Measurements from ENCODE around the gene CNTNAP2. TPM values are rescaled to one million over a fixed set of nuclear protein-coding genes. Genes with fewer than 3 reads are reported as not detected.
A peak's percentile ranks its signal among the peaks of the same experiment; 100 is the strongest.

CNTNAP2 gene
- total and polyA plus RNA-seq, 2 of the 4 experiments (the other 2 are of a cell fraction), result not detected

- Histone ChIP-seq H3K79me1 (ENCODE audit: low read depth in 1 of 2, low read length in 2 of 2) (no peaks in the 10 kb centered on the region), H4K91ac (ENCODE audit: insufficient read depth, low read depth, low read length) (no peak overlapping the region), H3K56ac (ENCODE audit: extremely low read depth, insufficient read depth, low read length) (no peak overlapping the region), H2BK120ac (ENCODE audit: low read depth, low read length) (no peak overlapping the region), H4K8ac (ENCODE audit: low read depth in 2 of 2, low read length in 2 of 2) (no peak overlapping the region), H3K4me3 (ENCODE audit: insufficient read depth, low read depth, low read length) (no peak overlapping the region), H3K4ac (ENCODE audit: low read depth, low read length) (no peak overlapping the region), H3K36me3 (ENCODE audit: control insufficient read depth, insufficient read depth, low read length) (no peaks in the 10 kb centered on the region), H3K9me3 (ENCODE audit: control insufficient read depth, insufficient read depth, low read length) (peaks cover 5% of the 10 kb centered on the region; the same call in 1 of the 2 replicates), H2BK15ac (ENCODE audit: low read depth, low read length) (no peak overlapping the region), H3K27ac (ENCODE audit: insufficient read depth, low read length) (no peak overlapping the region), H2AK5ac (ENCODE audit: low read depth, low read length) (no peak overlapping the region), H3K4me1 (ENCODE audit: control insufficient read depth, insufficient read depth, low read length) (no peaks in the 10 kb centered on the region), H3K9me1 (ENCODE audit: insufficient read depth, low read length) (no peaks in the 10 kb centered on the region), H3K9ac (ENCODE audit: low read depth, low read length) (no peak overlapping the region), H3K18ac (ENCODE audit: low read depth, low read length) (no peak overlapping the region), H4K5ac (ENCODE audit: low read depth, low read length) (no peak overlapping the region), H2BK5ac (ENCODE audit: low read depth, low read length, poor library complexity, severe bottlenecking) (no peak overlapping the region), H3K23ac (ENCODE audit: low read depth, low read length) (no peak overlapping the region), H3K14ac (replicated peaks; ENCODE audit: low read depth, low read length) (no peak overlapping the region), H2BK20ac (ENCODE audit: low read depth, low read length) (no peak overlapping the region), H3K4me2 (ENCODE audit: low read depth, low read length) (no peak overlapping the region), H4K20me1 (ENCODE audit: insufficient read depth, low read length) (no peaks in the 10 kb centered on the region), H3K27me3 (ENCODE audit: control insufficient read depth, insufficient read depth, low read length) (no peaks in the 10 kb centered on the region), H2AFZ (replicated peaks; ENCODE audit: low read length, poor library complexity) (no peak overlapping the region), H2AK9ac (replicated peaks; ENCODE audit: low read depth, low read length, poor library complexity) (no peak overlapping the region)
- ATAC-seq (ENCODE audit: low read depth), result no peak
- TF ChIP-seq RCOR1 (IDR thresholded peaks at IDR 0.05; ENCODE audit: insufficient replicate concordance, low read length) (no peak), CTCF (conservative IDR thresholded peaks at IDR 0.05; ENCODE audit: low read depth, low read length) (0 out of 2 replicates have a peak, but pooled peaks have one; percentile 17)
- no TSS peak for BruUV-seq (replicated peaks)
- intact Hi-C loops (cut with micrococcal nuclease), result no loop called here
- no CpG with 5 or more reads among the region's 4 CpGs for WGBS, 2 experiments (ENCODE audit: extremely low coverage in 2 of 2, insufficient read length in 1 of 2)
- CTCF ChIA-PET, result interaction anchor here (0.5 to 1.3 kb wide), 3 partner anchors 10 to 1517 kb away, joined by 3 to 5 read pairs (median 3); no protein-coding TSS in a partner anchor
- POLR2A ChIA-PET (ENCODE audit: unreplicated experiment), result no interaction called here
- dilution Hi-C loops (cut with HindIII; ENCODE audit: low sequenced_read_pairs, unreplicated experiment), result no loop called here
- in situ Hi-C loops (cut with MboI; ENCODE audit: low sequenced_read_pairs), result no loop called here
- no peak for DNase-seq
Observed at GRCh38 chr7:146090023-146090645, 26.5 kb upstream of the CNTNAP2 start.
